ENCODE measurements around the gene UTP14C. TPM values are rescaled to one million over a fixed set of nuclear protein-coding genes. Genes with fewer than 3 reads are reported as not detected.

The UTP14C gene
- total and polyA plus RNA-seq, 2 of the 13 experiments (the other 11 are each of a cell fraction or from before 2014, with no cell fraction given) = 8.8 to 12.2 TPM

DNA sequence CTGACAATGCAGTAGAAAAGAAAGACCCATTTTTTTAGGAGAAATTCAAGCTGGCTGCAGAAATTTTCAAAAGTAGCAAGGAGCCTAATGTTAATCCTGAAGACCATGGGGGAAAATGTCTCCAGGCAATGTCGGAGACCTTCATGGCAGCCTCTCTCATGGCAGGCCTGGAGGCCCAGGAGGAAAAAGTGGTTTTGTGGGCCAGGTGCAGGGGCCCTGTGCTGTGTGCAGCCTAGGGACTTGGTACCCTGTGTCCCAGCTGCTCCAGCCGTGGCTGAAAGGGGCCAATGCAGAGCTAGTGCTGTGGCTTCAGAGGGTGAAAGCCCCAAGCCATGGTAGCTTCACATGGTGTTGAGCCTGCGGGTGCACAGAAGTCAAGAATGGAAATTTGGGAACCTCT lies 8.2 kb upstream of the UTP14C start (continued):
- TF ChIP-seq, protein P1, sequence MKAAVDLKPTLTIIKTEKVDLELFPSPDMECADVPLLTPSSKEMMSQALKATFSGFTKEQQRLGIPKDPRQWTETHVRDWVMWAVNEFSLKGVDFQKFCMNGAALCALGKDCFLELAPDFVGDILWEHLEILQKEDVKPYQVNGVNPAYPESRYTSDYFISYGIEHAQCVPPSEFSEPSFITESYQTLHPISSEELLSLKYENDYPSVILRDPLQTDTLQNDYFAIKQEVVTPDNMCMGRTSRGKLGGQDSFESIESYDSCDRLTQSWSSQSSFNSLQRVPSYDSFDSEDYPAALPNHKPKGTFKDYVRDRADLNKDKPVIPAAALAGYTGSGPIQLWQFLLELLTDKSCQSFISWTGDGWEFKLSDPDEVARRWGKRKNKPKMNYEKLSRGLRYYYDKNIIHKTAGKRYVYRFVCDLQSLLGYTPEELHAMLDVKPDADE (CRISPR knock-in tag; IDR thresholded peaks at IDR 0.05) = no peak
- no peak for TF ChIP-seq HINFP (CRISPR knock-in tag; IDR thresholded peaks at IDR 0.05; ENCODE audit: low read depth)
- no peak for TF ChIP-seq ZNF737 (CRISPR knock-in tag; IDR thresholded peaks at IDR 0.05; ENCODE audit: borderline replicate concordance)
- TF ChIP-seq, protein P2, sequence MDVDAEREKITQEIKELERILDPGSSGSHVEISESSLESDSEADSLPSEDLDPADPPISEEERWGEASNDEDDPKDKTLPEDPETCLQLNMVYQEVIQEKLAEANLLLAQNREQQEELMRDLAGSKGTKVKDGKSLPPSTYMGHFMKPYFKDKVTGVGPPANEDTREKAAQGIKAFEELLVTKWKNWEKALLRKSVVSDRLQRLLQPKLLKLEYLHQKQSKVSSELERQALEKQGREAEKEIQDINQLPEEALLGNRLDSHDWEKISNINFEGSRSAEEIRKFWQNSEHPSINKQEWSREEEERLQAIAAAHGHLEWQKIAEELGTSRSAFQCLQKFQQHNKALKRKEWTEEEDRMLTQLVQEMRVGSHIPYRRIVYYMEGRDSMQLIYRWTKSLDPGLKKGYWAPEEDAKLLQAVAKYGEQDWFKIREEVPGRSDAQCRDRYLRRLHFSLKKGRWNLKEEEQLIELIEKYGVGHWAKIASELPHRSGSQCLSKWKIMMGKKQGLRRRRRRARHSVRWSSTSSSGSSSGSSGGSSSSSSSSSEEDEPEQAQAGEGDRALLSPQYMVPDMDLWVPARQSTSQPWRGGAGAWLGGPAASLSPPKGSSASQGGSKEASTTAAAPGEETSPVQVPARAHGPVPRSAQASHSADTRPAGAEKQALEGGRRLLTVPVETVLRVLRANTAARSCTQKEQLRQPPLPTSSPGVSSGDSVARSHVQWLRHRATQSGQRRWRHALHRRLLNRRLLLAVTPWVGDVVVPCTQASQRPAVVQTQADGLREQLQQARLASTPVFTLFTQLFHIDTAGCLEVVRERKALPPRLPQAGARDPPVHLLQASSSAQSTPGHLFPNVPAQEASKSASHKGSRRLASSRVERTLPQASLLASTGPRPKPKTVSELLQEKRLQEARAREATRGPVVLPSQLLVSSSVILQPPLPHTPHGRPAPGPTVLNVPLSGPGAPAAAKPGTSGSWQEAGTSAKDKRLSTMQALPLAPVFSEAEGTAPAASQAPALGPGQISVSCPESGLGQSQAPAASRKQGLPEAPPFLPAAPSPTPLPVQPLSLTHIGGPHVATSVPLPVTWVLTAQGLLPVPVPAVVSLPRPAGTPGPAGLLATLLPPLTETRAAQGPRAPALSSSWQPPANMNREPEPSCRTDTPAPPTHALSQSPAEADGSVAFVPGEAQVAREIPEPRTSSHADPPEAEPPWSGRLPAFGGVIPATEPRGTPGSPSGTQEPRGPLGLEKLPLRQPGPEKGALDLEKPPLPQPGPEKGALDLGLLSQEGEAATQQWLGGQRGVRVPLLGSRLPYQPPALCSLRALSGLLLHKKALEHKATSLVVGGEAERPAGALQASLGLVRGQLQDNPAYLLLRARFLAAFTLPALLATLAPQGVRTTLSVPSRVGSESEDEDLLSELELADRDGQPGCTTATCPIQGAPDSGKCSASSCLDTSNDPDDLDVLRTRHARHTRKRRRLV (CRISPR knock-in tag; IDR thresholded peaks at IDR 0.05) = no peak
- TF ChIP-seq, protein P3, sequence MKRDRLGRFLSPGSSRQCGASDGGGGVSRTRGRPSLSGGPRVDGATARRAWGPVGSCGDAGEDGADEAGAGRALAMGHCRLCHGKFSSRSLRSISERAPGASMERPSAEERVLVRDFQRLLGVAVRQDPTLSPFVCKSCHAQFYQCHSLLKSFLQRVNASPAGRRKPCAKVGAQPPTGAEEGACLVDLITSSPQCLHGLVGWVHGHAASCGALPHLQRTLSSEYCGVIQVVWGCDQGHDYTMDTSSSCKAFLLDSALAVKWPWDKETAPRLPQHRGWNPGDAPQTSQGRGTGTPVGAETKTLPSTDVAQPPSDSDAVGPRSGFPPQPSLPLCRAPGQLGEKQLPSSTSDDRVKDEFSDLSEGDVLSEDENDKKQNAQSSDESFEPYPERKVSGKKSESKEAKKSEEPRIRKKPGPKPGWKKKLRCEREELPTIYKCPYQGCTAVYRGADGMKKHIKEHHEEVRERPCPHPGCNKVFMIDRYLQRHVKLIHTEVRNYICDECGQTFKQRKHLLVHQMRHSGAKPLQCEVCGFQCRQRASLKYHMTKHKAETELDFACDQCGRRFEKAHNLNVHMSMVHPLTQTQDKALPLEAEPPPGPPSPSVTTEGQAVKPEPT (CRISPR knock-in tag; IDR thresholded peaks at IDR 0.05; ENCODE audit: low read depth) = no peak
- TF ChIP-seq TEAD3 (CRISPR knock-in tag; optimal IDR thresholded peaks at IDR 0.05; ENCODE audit: borderline replicate concordance) = no peak
- no peak for TF ChIP-seq ZNF317 (CRISPR knock-in tag; IDR thresholded peaks at IDR 0.05)
- no peak for TF ChIP-seq ZNF670 (CRISPR knock-in tag; IDR thresholded peaks at IDR 0.05; ENCODE audit: borderline replicate concordance)
- TF ChIP-seq ZNF407 (CRISPR knock-in tag; IDR thresholded peaks at IDR 0.05; ENCODE audit: not compliant biosample characterization) = no peak
- TF ChIP-seq PCBP1 (IDR thresholded peaks at IDR 0.05; ENCODE audit: borderline replicate concordance, low read depth, low read length) = no peak
